Stimulated activated CD8-positive, alpha-beta memory T cell treated with anti-CD3 and anti-CD28 coated beads, Interleukin-4, amount 100 ng/mL, for 1 hour (primary cell): ENCODE measurements around the gene VWA1.
A peak's percentile ranks its signal among the peaks of the same experiment; 100 is the strongest.

Experiments used
- DNase-seq, 2 donors: peaks; one replicate each; pipeline ENCODE4 v3.0.0-alpha.2; 2020; ENCODE audit warnings: low read depth in 2 of 2, low spot score in 1 of 2

Gene VWA1, protein sequence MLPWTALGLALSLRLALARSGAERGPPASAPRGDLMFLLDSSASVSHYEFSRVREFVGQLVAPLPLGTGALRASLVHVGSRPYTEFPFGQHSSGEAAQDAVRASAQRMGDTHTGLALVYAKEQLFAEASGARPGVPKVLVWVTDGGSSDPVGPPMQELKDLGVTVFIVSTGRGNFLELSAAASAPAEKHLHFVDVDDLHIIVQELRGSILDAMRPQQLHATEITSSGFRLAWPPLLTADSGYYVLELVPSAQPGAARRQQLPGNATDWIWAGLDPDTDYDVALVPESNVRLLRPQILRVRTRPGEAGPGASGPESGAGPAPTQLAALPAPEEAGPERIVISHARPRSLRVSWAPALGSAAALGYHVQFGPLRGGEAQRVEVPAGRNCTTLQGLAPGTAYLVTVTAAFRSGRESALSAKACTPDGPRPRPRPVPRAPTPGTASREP

DNA sequence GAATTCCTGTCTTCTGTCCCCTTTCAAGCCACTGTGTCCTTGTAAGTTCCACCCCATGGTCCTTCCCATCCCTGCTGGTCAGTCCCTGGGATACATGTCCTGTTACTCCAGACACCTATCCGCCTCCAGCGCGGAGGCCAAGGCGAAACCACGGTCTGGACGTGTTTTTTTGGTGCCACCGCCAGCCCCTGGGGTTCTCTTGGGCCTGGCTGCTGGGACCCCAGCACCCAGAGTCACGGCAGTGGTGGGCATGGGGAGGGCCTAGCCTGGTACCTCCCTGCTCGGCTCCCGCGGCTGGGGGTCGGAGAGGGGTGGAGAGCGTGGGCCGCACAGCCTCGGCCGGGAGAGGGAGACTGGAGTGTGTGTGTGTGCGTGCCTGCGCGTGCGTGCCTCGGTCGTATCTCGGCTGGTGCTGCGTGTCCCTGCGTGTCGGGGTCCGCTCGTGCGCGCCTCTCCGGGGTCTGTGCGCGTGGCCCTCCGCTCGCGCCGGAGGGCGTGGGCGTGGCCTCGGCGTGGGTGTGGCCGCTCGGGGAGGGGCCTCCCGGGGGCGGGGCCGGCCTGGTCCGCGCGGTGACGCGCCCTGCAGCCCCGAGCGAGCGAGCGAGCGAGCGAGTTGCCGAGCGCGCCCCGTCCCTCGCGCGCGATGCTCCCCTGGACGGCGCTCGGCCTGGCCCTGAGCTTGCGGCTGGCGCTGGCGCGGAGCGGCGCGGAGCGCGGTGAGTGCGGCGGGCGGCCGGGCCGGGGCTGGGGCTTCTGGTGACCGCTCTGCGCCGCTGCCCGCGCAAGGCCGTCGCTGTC lies at the start of gene VWA1:
Gene VWA1 (plus strand): TSS at position 585 of the 798 bp plus-strand sequence. CDS start 59 bp downstream, at position 644.
- DNase-seq = peak; percentile 30 to 36

GRCh38 chr1:1385931-1386330 lies 49.6 kb upstream of the VWA1 start:
- no peak for DNase-seq

- DNase-seq = no peak
These were observed 48.1 kb upstream of the VWA1 start for GRCh38 chr1:1387098-1388077.

- no peak for DNase-seq
These were observed 47.4 kb upstream of the VWA1 start for GRCh38 chr1:1388078-1388472.

DNA sequence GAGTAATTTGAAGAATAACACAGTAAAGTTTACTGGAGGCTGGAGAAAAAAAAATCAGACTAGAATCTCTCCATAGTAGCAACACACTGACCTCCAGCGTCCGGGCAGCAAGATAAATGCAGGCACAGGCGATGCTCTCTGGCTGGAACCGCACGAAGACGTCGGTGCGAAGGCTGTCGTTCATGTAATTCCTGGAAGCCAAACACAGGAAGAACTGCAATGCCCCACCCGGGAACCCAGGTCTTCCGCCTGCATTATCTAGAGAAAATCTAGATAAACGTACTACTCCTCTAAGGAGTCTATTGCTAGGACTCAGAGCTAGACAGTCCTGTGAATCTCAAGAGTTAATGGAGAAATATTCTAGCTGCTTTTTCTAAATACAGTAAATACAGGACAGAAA lies 44.8 kb upstream of the VWA1 start:
- no peak for DNase-seq

DNA sequence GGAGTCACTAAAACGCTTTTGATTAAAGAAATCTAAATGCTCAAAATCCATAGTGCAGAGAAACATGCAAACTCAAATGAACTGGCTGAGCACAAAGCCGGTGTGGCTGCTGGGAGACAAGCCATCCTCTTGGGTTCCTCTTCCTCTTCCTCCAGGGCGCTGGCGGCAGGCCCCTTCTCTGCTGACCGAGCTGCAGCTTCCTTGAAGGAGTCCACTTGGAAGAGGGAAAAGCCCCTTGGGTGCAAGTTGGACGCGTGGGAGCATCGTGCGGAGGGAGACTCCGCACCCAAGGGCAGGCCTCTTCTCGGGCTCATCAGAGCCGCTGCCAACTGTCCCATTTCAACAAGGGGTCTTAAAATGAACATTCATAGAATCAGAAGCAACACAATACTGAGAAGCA lies 44.3 kb upstream of the VWA1 start:
- DNase-seq = no peak

- DNase-seq = no peak
These were observed 42.5 kb upstream of the VWA1 start for GRCh38 chr1:1393014-1393413.

DNA sequence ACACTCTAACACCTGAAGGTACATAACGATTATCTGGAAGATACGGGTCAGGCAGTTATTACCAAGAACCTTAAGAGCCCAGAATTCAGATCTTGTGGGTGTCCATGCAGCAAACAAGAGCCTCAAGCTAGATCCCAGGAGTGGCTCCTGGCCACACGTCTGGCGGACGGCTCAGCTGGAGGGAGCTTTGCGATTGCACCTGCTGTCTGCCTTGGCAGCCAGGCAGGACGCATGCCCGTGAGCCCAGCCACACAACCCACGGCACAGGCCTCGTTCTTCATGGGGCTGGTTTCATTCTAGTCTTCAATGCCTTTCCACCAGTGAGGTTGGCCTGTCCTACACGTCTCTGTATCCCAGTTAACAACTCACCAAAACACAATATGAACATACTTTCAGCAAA lies 42.1 kb upstream of the VWA1 start:
- DNase-seq = no peak

- DNase-seq = no peak
These were observed 41.4 kb upstream of the VWA1 start for GRCh38 chr1:1394116-1394515.

- DNase-seq = no peak
These were observed 40.3 kb upstream of the VWA1 start for GRCh38 chr1:1395166-1395565.

DNA sequence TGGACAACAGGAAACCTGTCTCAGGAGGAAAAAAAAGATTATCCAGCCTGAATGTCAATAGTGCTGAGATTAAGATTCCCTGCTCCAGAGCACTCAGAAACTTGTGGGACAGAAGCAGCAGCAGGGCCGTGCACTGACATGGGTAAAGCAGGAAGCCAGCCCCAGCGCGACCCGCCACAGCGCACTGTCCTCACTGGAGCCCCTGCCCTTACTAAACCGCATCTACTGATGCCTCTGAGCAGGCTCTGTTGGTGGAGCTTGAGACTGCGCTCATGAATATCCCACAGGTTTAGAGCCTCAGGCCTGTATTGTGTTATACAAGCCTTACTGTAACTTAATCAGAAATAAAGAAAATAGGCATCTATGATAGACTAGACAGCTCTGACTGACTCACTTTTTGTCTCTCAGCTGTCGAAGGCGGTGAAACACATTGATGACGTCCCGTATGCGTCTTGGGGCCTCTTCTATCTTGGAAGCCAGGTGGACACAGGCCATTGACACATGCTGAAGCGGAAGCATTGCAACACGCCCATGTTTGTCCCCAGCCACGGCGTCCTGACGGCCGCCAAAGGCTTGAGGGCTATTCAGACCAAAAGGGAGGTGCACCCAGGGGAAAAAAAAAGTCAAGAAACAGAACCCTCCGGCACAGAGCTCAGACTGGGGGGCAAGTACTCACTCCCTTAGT lies 37.5 kb upstream of the VWA1 start:
- no peak for DNase-seq

DNA sequence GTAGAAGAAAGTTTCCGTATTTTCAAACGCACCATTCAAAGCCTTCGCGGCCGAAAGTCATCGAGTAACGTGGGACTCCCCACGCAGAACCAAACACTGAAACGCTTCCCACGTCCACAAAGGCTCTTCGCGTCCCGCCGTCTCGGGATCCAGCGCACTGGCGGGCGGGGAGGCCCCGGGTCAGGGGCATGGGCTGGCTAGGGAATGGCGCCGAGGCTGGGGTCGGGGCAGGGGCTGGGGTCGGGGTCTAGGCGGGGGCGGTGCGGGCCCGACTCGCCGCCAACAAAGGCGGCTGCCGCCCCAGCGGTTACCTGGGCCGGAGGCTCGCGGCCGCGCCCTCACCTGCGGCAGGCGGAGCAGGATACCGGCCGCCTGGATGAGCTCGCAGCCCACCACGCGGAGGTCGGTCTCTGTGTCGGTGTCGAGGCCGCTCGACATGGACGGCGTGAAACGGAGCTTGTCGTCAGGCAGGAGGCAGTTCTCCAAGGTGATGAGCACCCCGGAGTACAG lies 36.8 kb upstream of the VWA1 start:
- DNase-seq = no peak

- peak; percentile 94 to 98 for DNase-seq
These were observed 36.2 kb upstream of the VWA1 start, which contains the start of gene CCNL2 for GRCh38 chr1:1399187-1399871. CCNL2 (minus strand) TSS chr1:1399335; CDS start chr1:1399306, 29 bp downstream.

- DNase-seq = no peak
These were observed 35.5 kb upstream of the VWA1 start for GRCh38 chr1:1399872-1400575.

DNA sequence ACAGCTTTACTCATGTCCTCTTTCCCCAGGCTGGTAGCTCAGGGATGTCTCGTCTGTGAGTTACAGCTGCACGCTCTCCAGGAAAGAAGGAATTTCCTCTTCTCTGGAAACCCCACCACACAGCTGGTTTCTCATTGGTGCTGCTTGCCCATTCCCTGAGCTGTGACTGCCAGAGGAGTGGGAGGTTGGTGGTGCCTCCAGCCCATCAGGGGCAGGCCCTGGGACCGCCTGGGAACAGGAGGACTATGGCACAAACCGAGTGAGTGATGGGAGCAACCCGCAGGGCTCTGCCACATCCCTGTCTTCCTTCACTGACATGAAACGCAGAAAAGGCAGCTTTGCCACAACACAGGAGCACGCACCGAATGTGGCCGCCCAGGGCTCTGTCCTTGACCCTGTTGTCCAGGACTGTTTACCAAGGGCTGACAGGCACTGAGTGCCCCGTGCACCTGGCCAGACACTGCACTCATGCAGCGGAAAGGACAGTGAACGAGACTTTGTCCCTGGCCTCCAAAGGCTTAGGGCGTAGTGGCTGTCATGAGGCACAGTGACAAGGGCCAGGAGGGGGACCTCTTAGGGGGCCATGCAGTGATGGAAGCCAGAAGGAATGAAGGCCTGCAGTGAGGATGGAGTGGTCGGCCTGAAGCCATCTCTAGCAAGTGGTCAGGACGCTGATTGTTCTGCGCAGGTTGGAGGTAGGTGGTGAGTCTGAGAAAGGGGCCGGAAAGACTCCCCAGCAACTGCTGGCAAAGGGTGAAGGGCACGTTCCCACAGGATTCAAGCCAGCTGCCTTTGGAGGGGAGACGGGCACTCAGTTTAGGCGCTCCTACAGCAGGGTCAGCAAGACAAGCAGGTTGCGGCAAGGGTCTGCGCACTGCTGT lies 34.7 kb upstream of the VWA1 start:
- no peak for DNase-seq

DNA sequence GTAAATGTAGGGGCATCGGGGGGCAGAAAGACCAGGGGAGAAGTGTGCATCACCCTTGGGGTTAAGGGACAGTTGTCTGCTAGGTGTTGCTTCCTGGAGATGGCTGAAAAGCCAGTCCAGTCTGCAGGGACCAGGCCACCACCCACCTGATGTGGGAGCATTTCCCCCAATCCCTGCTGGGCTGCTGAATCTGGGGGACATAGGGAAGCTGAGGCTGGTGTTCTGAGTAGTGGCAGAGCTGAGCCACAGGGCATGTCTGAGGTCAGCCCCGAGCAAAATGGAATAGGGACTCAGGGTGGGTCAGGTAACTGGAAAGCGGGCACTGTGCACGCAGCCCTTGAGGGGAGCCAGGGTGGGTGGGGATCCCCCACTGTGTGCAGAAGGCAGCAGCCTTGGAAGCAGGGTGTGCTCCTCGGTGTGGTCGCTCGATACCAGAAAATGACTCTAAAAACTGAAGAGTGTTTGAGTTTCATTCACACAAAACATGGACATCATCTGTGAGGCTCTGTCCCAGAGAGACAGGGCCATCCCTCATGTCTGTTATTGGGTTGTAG lies 34.0 kb upstream of the VWA1 start:
- DNase-seq = no peak

- DNase-seq = no peak
These were observed 33.2 kb upstream of the VWA1 start for GRCh38 chr1:1402072-1402900.
